NK-92 (cell line): ENCODE data around the gene BCCIP.

Experiments used
- DNase-seq: peaks from one replicate; lab custom pipeline; 2025; ENCODE audit not compliant: unreplicated experiment; lab: John Stamatoyannopoulos, UW

BCCIP gene

DNA sequence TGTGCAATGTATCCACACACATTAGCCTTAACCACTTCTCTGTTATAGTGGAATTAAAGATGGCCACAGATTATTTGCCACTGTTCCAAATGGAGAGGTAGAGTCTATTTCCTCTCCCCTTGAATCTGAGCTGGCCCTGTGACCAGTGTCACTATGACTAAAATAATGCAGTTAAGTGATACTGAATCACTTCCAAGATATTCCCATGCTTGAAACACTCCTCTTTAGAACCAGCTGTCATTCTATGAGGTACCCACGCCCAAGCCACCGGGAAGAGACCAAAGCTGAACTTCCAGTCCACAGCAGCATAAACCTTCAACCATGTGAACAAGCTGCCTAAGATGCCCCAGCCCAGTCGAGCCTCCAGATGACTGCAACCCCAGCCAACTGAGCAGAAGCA is 59.9 kb downstream of the BCCIP start:
- DNase-seq, result no peak
